HG02973 (cell line): ENCODE measurements around the gene ALKBH5.

Experiments used
- ATAC-seq: cut with Tn5 transposase; IDR thresholded peaks from one replicate; pipeline ENCODE4 v1.9.1; 2021; ENCODE audit warnings: moderate library complexity; ENCODE audit not compliant: unreplicated experiment

The ALKBH5 gene

DNA sequence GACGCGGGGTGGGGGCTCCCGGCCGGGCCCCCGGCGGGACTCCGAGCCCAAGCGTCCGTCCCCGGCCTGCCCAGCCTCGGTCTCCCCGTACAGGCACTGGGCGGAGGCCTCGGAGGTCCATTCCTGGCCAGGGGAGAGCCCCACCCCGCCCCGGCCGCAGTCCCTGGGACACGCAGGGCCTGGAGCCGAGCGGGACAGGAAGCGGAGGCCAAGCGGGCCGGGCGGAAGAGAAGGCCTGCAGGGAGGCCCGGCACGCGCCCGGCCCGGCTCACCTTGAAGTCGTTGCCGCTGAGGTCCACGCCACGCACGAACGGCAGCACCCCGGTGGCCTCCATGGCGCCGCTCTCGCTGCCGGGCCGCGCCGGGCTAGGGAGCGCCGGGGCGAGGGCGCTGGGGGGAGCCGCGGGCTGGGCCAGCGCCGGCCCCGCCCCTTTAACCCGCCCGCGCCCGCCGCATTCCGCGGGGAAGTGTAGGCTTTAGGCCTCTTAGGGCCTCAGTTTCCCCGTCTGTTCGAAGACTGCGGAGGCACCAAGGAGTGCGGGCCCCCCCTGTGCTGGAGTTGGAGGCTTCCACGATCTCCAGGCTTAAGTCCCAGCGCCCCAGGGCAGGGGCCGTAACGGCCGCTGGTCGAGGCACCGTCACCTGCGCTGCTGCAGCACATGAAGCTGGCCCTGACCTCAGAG is 74.9 kb downstream of the ALKBH5 start, which contains the start of gene FLII:
Gene FLII (minus strand): TSS at position 383 of the 683 bp plus-strand sequence. CDS start 48 bp downstream, at position 335.
- ATAC-seq = no peak
